K562 (cell line): ENCODE measurements around the gene UAP1. TPM values are rescaled to one million over a fixed set of nuclear protein-coding genes. Genes with fewer than 3 reads are reported as not detected.
A peak's percentile ranks its signal among the peaks of the same experiment; 100 is the strongest.

ENCODE experiments used
- ARHGAP35 ChIP-seq: fragments of 450-650 bp; IDR thresholded peaks from 2 replicates; pipeline ENCODE4 v1.6.1; 2018; ENCODE audit not compliant: partially characterized antibody
- DPF2 ChIP-seq: fragments of 450-650 bp; IDR thresholded peaks from 2 replicates; pipeline ENCODE4 v1.6.1; 2016
- FOXA3 ChIP-seq, 2 experiments: fragments of 450-650 bp in 1 of 2; sonication (generic) in 1 of 2; formaldehyde crosslinking; IDR thresholded peaks in 1 of 2; conservative IDR thresholded peaks in 1 of 2; 2 replicates each; pipeline versions ENCODE4 v1.4.0 to v1.8.0; 2020 to 2022; ENCODE audit warnings: mild to moderate bottlenecking in 2 of 2, missing genetic modification reagents in 1 of 2
- HEY1 ChIP-seq: fragments of 250-450 bp; sonication (Bioruptor Pico); IDR thresholded peaks from 2 replicates; pipeline ENCODE4 v1.5.0; 2020; ENCODE audit warnings: mild to moderate bottlenecking, moderate library complexity, borderline replicate concordance
- HNRNPUL1 ChIP-seq: fragments of 200-400 bp; formaldehyde crosslinking; IDR thresholded peaks from 2 replicates; pipeline ENCODE4 v1.6.1; 2017; ENCODE audit warnings: low read length
- IFI16 ChIP-seq: fragments of 250-450 bp; sonication (Bioruptor Pico); IDR thresholded peaks from 2 replicates; pipeline ENCODE4 v2.1.2; 2022; ENCODE audit warnings: mild to moderate bottlenecking, inconsistent platforms
- ILF3 ChIP-seq: fragments of 450-650 bp; IDR thresholded peaks from 2 replicates; pipeline ENCODE4 v1.6.1; 2018; ENCODE audit warnings: antibody characterized with exemption, mild to moderate bottlenecking, moderate library complexity, borderline replicate concordance
- MBD2 ChIP-seq: sonication (generic); IDR thresholded peaks from 2 replicates; pipeline ENCODE4 v1.6.1; 2016; ENCODE audit warnings: low read depth, borderline replicate concordance
- MTF1 ChIP-seq: fragments of 250-450 bp; sonication (Bioruptor Pico); IDR thresholded peaks from 2 replicates; pipeline ENCODE4 v1.9.0; 2021; ENCODE audit warnings: moderate library complexity, mild to moderate bottlenecking, inconsistent platforms, borderline replicate concordance
- PRMT5 ChIP-seq: sonication (generic); formaldehyde crosslinking; IDR thresholded peaks from 2 replicates; pipeline ENCODE4 v1.5.0; 2020; ENCODE audit warnings: missing genetic modification reagents
- SIN3B ChIP-seq: fragments of 450-650 bp; IDR thresholded peaks from 2 replicates; pipeline ENCODE4 v1.6.1; 2017; ENCODE audit warnings: low read depth, mild to moderate bottlenecking, moderate library complexity
- SOX6 ChIP-seq: fragments of 450-650 bp; IDR thresholded peaks from 2 replicates; pipeline ENCODE4 v1.6.1; 2014; ENCODE audit warnings: mild to moderate bottlenecking
- SRSF1 ChIP-seq: fragments of 200-400 bp; formaldehyde crosslinking; IDR thresholded peaks from 2 replicates; pipeline ENCODE4 v1.6.1; 2017; ENCODE audit warnings: mild to moderate bottlenecking, low read depth, low read length, moderate library complexity
- TRIM28 ChIP-seq: fragments of 450-650 bp; IDR thresholded peaks from 2 replicates; pipeline ENCODE4 v1.6.1; 2017
- ZFPM2 ChIP-seq: fragments of 250-450 bp; sonication (Bioruptor Pico); IDR thresholded peaks from 2 replicates; pipeline ENCODE4 v1.5.1; 2022; ENCODE audit warnings: mild to moderate bottlenecking
- ZNF134 ChIP-seq: fragments of 250-450 bp; sonication (Bioruptor Pico); conservative IDR thresholded peaks from 2 replicates; pipeline ENCODE4 v1.4.0; 2020
- ZNF23 ChIP-seq: fragments of 250-450 bp; sonication (Bioruptor Pico); IDR thresholded peaks from 2 replicates; pipeline ENCODE4 v1.4.0; 2020; ENCODE audit warnings: mild to moderate bottlenecking
- ZNF699 ChIP-seq: fragments of 250-450 bp; sonication (Bioruptor Pico); IDR thresholded peaks from 2 replicates; pipeline ENCODE4 v1.8.0; 2021; ENCODE audit warnings: mild to moderate bottlenecking, moderate library complexity; ENCODE audit not compliant: insufficient replicate concordance
- polyA plus RNA-seq, 8 experiments: library from polyadenylated mRNA; depleted of rRNA in 4 of 8; stranded (reverse) in 5 of 8; unstranded in 3 of 8; fragments of >200 nt; fragmentation: Nextera tagmentation in 2 of 8; fragmentation: Illumina TruSeq in 1 of 8; extraction: Ambion mirVana in 2 of 8; extraction: Trizol in 1 of 8; gene quantifications; 2 replicates each; pipeline versions ENCODE4 v1.2.1 to v1.2.3, GENCODE V29; 2011 to 2014; ENCODE audit warnings: inconsistent platforms in 1 of 8, missing spikeins in 1 of 8
- total RNA-seq, 7 experiments: library from RNA; depleted of rRNA in 6 of 7; stranded (reverse); fragments of >200 nt in 6 of 7; fragmentation: Illumina TruSeq in 2 of 7; extraction: Trizol in 2 of 7; gene quantifications; 2 replicates each; pipeline versions ENCODE4 v1.2.1 to v1.2.3, GENCODE V29; 2011 to 2021; ENCODE audit warnings: low replicate concordance in 1 of 7
- TF ChIP-seq, protein P1 (sequence below): fragments of 250-450 bp; sonication (Bioruptor Pico); IDR thresholded peaks from 2 replicates; pipeline ENCODE4 v1.4.0; 2020; ENCODE audit warnings: borderline replicate concordance
- TF ChIP-seq, protein P2 (sequence below): fragments of 250-450 bp; sonication (Bioruptor Pico); IDR thresholded peaks from 2 replicates; pipeline ENCODE4 v1.5.0; 2021
- TF ChIP-seq, protein P3 (sequence below), 2 experiments: fragments of 450-650 bp in 1 of 2; IDR thresholded peaks; 2 replicates each; pipeline ENCODE4 v1.6.1; 2011 to 2017; ENCODE audit warnings: low read depth in 2 of 2, antibody characterized with exemption in 1 of 2, borderline replicate concordance in 1 of 2, low read length in 1 of 2, mild to moderate bottlenecking in 1 of 2, mixed read lengths in 1 of 2; ENCODE audit not compliant: control insufficient read depth in 1 of 2
- TF ChIP-seq, protein P4 (sequence below): fragments of 450-650 bp; IDR thresholded peaks from 2 replicates; pipeline ENCODE4 v1.6.1; 2018; ENCODE audit warnings: mild to moderate bottlenecking, low read depth; ENCODE audit not compliant: partially characterized antibody

Gene UAP1
- total and polyA plus RNA-seq, 9 of the 15 experiments (the other 6 are each of a cell fraction or from before 2014, with no cell fraction given) = 182 to 317 (median 213) TPM

DNA sequence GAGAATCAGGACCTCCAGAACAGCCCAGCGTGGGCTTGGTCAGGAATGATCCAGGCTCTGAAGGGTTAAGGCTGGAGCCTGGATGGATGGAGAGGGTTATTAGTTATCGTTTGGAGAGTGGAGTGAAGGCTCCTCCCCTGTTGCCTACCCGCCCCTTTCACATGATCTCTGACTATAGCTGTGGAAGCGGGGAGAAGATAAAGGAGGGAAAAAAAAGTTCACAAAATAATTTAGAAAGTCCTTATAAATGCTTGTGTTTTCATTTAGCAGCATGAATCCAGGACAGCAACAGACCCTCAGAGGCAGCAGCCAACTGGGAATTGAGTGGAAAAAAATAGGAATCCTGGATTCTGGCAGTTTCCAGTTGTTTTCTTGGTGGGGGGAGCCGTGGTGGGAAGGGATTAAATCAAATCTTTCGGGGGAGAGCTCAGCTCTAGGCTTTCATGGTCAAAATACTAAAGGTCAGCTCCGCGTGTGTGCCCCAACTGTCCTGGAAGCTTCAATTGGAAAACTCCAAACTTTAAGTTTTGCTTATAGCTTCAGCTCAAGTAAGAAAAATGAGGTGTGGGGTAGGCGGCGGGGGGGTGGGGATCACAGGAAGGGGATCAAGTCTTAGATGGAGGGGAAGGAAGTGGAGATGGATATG lies 70.1 kb downstream of the UAP1 start (continued):
- TF ChIP-seq, protein P1, sequence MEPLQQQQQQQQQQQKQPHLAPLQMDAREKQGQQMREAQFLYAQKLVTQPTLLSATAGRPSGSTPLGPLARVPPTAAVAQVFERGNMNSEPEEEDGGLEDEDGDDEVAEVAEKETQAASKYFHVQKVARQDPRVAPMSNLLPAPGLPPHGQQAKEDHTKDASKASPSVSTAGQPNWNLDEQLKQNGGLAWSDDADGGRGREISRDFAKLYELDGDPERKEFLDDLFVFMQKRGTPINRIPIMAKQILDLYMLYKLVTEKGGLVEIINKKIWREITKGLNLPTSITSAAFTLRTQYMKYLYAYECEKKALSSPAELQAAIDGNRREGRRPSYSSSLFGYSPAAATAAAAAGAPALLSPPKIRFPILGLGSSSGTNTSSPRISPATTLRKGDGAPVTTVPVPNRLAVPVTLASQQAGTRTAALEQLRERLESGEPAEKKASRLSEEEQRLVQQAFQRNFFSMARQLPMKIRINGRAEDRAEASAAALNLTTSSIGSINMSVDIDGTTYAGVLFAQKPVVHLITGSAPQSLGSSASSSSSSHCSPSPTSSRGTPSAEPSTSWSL (CRISPR knock-in tag) = no peak
- no peak for TF ChIP-seq SOX6
- TF ChIP-seq ZNF134 = no peak
- TF ChIP-seq ZFPM2 (CRISPR knock-in tag) = no peak
- no peak for TF ChIP-seq TRIM28
- TF ChIP-seq, protein P2, sequence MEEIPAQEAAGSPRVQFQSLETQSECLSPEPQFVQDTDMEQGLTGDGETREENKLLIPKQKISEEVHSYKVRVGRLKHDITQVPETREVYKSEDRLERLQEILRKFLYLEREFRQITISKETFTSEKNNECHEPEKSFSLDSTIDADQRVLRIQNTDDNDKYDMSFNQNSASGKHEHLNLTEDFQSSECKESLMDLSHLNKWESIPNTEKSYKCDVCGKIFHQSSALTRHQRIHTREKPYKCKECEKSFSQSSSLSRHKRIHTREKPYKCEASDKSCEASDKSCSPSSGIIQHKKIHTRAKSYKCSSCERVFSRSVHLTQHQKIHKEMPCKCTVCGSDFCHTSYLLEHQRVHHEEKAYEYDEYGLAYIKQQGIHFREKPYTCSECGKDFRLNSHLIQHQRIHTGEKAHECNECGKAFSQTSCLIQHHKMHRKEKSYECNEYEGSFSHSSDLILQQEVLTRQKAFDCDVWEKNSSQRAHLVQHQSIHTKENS = no peak
- TF ChIP-seq FOXA3 (CRISPR knock-in tag; conservative IDR thresholded peaks at IDR 0.05 in 1 of 2, IDR thresholded peaks at IDR 0.05 in 1 of 2) = no peak
- TF ChIP-seq HEY1 (CRISPR knock-in tag) = no peak
- TF ChIP-seq HNRNPUL1 = no peak
- TF ChIP-seq MTF1 (CRISPR knock-in tag) = no peak
- no peak for TF ChIP-seq MBD2
- TF ChIP-seq, protein P3, sequence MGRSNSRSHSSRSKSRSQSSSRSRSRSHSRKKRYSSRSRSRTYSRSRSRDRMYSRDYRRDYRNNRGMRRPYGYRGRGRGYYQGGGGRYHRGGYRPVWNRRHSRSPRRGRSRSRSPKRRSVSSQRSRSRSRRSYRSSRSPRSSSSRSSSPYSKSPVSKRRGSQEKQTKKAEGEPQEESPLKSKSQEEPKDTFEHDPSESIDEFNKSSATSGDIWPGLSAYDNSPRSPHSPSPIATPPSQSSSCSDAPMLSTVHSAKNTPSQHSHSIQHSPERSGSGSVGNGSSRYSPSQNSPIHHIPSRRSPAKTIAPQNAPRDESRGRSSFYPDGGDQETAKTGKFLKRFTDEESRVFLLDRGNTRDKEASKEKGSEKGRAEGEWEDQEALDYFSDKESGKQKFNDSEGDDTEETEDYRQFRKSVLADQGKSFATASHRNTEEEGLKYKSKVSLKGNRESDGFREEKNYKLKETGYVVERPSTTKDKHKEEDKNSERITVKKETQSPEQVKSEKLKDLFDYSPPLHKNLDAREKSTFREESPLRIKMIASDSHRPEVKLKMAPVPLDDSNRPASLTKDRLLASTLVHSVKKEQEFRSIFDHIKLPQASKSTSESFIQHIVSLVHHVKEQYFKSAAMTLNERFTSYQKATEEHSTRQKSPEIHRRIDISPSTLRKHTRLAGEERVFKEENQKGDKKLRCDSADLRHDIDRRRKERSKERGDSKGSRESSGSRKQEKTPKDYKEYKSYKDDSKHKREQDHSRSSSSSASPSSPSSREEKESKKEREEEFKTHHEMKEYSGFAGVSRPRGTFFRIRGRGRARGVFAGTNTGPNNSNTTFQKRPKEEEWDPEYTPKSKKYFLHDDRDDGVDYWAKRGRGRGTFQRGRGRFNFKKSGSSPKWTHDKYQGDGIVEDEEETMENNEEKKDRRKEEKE (IDR thresholded peaks at IDR 0.05; ENCODE audit: borderline replicate concordance in 1 of 2, control insufficient read depth in 1 of 2, low read depth in 2 of 2, low read length in 1 of 2) = no peak
- no peak for TF ChIP-seq SIN3B
- no peak for TF ChIP-seq ZNF23
- TF ChIP-seq SRSF1 = no peak
- TF ChIP-seq PRMT5 (CRISPR knock-in tag) = no peak
- TF ChIP-seq ZNF699 (CRISPR knock-in tag) = no peak
- TF ChIP-seq IFI16 = no peak
- TF ChIP-seq DPF2 = peak; percentile 24; the same call in 1 of the 2 replicates
- TF ChIP-seq, protein P4, sequence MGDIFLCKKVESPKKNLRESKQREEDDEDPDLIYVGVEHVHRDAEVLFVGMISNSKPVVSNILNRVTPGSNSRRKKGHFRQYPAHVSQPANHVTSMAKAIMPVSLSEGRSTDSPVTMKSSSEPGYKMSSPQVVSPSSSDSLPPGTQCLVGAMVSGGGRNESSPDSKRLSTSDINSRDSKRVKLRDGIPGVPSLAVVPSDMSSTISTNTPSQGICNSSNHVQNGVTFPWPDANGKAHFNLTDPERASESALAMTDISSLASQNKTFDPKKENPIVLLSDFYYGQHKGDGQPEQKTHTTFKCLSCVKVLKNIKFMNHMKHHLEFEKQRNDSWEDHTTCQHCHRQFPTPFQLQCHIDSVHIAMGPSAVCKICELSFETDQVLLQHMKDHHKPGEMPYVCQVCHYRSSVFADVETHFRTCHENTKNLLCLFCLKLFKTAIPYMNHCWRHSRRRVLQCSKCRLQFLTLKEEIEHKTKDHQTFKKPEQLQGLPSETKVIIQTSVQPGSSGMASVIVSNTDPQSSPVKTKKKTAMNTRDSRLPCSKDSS = no peak
- no peak for TF ChIP-seq ILF3
- no peak for TF ChIP-seq ARHGAP35
